NCI-H187 treated with DMSO at 0.1 percent for 48 hours (cell line): ENCODE measurements around the gene SSNA1.
A peak's percentile ranks its signal among the peaks of the same experiment; 100 is the strongest.

Experiments used
- DNase-seq: peaks from one replicate; lab custom pipeline; 2025; lab: John Stamatoyannopoulos, UW

The SSNA1 gene

DNA sequence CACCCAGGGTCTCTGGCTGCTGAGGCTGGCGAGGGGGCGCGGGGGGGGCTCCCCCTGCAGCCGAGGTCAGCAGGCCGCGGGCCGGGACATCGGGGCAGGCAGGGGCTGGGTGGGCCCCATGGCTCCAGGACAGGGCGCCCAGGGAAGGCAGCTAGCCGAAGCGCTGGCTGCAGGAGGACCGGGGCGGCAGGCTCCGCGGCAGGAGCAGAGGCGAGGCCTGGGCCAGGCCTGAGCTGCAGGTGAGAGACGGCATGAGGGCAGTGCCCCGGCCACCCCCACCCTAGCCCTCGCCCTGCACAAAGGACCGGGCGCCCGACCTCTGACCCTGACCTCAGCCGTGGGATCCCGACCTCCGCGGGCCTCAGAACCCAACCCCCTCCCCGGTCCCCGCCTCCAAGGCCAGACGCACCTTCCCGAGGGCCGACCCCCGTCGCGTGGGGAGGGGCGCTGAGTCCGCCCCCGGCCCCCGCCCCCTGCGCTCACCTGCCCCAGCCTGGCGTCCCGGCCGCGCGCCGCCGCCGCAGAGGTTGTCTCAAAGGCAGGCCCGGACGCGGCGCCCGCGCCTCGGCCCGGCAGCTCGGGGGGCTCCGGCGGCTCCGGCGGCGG lies 33.1 kb downstream of the SSNA1 start:
- DNase-seq: no peak

DNA sequence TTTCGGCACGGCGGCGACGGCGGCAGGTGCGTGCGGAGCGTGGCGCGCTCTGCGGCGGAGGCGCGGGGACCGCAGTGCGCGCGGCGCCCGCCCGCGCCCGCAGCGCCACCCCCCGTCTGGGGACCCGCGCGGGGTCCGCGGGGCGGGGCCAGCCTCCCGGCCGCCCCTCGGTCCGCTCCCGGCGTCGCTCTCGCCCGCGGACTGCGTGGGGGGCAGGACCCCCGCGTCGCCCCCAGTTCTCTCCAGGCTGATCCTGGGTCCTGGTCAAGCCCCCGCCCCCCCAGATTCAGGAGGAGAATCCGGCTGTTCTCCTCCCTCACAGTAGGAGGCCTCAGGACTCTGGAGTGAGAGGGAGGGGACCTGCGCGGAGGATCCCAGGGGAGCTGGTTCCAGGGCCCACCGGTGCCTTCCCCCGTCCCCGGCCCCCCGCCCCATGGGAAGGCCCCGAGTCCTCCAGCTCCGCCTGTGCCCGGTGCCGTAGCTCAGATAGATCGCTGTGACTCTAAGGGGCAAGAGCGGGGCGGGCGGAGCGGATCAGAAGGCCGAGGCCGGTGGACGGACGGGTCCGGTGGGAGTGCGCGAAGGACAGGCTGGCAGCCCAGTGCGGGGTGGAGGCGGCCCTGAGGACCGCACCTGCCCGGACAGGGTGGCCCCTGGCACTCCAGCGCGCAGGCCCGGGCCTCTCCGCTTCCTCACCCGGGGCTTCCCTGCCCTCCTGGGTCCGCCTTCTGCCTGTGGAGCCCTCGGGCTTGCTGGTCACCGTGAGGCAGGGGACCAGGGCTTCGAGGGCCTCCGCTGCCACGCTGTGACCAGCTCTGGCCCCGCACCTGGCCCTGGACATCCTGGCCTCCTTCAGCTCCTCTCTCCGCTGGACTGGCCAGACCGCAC lies 34.0 kb downstream of the SSNA1 start, which contains the start of gene RNF208:
TSS of gene RNF208 (minus strand) at position 51 of the 888 bp plus-strand sequence. CDS start 1,028 bp downstream, outside the sequence.
- no peak for DNase-seq

DNA sequence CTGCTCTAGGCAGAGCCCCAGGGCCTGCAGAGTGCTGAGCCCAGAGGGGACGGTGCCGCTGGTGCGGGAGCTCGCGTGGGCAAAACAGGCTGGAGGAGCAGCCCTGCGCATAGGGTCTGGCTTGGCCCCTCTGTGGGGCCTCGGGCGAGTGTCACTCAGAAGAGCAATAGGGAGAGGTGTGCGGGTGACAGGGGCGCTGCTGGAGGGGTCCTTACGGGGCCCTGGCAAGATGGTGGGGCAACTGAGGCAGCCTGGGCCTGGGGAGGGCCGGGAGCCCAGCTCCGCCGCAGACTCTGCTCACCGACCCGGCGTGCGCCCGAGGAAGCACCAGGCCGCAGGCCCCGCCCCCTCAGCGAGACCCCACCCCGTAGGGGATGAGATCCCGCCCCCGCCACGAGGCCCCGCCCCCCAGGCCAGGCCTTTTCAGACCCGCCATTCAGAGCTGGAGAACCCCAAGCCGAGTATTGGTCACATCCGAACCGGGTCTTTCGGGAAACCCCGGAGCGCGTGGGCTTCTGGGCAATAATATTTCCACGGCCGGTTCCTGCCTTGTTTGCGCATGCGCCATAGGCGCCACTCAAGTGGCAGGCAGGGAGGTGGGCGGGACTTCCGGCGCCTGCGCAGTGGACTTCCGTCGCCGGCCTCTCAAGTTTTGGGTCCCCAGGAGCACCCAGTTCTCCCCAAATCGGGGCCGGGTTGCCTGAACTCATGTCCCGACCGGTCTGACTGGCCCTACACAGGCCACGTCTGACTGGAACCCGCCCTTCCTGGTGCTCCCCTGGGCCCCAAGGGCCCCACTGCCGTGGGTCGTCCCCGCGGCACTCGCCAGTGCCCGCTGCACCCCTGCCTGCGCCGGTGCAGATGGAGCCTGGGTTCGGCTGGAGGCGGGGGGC lies 34.8 kb downstream of the SSNA1 start:
- peak; percentile 72 for DNase-seq

DNA sequence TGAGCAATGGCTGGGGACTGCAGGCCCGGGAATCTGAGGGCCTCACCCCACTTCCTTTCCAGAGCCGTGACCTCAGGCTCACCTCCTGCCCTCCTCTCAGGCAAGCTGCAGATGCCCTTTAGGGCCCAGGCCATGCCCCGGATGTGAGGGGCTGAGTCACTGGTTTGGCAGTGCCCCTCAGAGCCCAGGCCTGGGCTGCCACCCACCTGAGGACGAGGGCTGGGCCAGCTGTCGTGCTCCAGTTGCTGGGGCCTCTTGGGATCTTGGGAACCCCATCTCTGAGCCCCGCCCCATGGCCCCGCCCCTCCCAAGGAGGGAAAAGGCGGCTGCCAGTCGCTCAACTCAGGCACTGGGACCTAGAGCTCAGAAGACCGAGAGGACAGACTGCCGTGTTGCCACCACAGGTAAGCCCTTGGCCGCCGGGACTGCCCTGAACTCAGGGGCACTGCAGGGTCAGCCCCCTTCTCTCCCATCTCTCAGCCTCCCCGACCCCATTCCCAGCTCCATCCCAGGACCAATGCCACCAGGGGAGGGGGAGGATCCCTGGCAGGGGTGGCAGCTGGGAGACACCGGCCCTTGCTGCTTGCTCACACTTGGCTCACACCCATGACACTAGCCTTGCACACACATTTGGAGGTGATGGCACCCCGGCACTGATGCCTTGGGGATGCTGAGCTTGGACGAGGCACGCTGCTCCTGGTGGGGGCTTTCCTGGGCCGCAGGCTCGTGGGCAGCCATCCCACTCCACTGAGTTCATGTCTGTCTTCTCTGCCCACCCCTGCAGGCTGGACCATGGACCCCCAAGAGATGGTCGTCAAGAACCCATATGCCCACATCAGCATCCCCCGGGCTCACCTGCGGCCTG lies 36.6 kb downstream of the SSNA1 start, which contains the start of gene CYSRT1:
TSS of gene CYSRT1 (plus strand) at position 345 of the 865 bp plus-strand sequence. CDS start at position 793, 448 bp downstream.
- DNase-seq: no peak

DNA sequence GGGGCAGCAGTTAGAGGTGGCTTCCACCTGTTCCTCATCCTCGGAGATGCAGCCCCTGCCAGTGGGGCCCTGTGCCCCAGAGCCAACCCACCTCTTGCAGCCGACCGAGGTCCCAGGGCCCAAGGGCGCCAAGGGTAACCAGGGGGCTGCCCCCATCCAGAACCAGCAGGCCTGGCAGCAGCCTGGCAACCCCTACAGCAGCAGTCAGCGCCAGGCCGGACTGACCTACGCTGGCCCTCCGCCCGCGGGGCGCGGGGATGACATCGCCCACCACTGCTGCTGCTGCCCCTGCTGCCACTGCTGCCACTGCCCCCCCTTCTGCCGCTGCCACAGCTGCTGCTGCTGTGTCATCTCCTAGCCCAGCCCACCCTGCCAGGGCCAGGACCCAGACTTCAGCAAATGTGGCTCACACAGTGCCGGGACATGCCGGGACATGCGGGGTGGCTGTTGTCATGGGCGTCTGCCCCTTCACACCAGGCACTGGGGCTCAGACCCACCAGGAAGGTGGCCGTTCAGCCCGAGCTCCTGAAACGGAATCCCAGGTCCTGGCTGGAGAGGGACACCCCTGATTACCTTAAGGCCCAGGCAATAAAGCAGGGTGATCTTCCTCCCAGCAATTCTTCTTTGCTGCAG lies 37.3 kb downstream of the SSNA1 start:
- DNase-seq: no peak

DNA sequence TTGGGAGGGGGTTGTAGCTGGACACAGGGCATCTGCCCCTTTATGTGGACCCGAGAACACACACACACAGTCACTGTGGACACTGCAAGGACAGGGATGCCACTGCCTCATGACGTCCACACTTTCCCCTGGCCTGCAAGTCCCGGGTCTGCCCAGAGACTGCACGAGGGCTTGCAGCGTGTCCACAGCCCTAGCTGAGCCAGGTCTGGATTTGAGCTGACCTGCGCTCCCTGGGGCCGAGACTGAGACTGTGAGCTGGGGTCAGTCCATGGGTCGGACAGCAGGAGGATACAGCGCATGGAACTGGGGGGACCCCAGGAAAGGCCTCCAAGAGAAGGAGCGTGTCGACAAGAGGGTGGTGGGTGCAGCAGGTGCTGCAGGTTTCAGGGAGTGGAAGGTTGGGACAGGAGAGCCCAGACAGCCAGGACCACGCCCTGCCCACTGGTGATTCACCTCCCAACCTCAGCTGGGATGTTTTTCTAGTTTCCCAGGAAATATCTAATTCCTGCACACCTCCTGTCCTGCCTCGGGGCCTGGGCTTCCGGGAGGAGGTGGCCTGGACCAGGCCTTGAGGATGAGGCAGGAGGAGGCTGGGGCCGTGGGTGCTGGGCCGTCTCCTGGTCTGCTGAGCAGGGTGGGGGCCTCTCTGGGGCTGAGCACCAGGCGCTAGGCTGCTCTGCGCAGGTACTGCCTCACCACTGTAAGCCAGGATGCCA lies 38.0 kb downstream of the SSNA1 start:
- DNase-seq: no peak

DNA sequence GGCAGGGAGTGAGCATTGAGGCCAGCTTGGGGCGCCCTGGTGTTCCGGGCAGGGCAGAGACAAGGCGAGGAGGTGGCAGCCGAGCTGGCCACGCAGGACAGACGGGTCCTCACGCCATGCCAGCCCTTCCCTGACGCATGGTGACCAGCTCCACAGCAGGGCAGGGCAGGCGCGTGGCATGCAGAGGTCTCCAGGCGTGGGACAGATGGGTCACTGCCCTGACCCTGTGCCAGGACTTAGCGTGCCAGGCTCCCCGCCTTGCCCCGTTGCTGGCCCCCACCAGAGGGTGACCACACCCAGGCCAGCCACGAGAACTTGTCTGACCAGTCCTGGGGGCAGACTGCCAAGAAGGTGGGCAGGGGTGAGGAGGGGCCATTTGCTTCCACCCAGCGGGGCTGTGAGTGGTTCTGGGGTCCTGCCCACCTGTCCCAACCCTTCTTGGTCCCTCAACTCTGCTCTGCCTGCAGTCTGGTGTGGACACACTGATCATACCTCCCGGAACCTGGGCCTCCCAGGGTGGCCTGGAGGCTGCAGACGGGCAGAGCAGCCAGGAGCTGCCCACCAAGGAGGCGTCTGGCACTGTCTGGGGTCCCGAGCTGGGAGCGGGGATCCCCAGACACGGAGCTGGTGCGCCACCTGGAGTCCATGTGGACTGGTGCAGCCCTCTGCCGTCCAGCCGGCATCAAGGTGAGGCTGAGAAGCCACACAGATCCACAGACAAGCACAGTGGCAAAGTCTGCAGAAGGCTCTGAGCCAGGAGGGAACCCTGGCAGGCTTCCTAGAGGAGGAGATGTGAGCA lies 38.8 kb downstream of the SSNA1 start, which contains the start of gene RNF224:
TSS of gene RNF224 (plus strand) at position 449 of the 799 bp plus-strand sequence. CDS start 834 bp downstream, outside the sequence.
- no peak for DNase-seq

DNA sequence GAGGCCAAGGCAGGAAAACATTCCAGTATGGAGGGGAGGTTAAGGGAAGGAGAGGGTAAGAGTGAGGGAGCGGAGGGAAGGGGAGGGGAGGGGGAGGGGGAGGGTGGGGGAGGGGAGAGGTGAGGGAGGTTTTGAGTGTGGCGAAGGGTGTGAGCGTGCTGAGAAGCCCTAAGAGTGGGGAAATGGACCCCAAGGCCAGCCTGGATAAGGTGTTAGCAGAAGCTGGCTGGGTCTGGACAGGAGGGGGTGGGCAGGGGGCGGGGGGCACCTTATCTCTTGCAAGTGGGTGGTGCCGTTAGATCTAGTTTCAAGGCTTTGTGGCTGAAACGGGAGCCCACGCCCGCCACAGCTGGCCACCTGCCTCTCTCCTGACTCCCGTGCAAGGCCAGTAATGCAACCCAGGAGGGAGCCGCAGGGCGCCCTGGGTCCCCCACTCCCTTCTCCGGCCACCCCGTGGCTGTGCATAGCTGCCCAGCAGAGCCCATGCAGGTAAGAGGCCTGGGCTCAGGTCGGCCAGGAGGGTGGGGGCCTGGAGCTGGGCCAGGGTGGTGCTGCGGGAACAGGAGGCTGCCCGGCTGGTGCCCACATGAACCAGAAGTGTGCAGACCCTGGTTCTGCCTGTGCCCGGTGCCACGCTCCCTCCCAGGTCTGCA lies 39.5 kb downstream of the SSNA1 start:
- DNase-seq: no peak

DNA sequence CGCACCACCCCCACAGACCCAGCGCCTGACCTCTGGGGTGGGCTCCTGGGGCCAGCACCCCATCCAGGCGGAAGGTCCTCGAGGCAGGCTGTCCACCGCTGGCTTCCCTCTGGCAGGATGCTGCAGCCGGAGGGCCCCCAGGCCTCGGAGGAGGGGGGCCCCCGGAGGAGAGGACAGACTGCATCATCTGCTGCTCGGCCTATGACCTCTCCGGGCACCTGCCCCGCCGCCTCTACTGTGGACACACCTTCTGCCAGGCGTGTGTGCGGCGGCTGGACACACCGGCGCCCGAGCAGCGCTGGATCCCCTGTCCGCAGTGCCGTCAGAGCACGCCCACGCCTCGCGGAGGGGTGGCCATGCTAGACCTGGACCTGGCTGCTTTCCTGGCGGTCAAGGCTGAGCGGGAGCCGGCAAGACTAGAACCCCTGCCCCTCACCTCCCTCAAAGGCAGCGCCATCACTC lies 40.1 kb downstream of the SSNA1 start:
- no peak for DNase-seq

DNA sequence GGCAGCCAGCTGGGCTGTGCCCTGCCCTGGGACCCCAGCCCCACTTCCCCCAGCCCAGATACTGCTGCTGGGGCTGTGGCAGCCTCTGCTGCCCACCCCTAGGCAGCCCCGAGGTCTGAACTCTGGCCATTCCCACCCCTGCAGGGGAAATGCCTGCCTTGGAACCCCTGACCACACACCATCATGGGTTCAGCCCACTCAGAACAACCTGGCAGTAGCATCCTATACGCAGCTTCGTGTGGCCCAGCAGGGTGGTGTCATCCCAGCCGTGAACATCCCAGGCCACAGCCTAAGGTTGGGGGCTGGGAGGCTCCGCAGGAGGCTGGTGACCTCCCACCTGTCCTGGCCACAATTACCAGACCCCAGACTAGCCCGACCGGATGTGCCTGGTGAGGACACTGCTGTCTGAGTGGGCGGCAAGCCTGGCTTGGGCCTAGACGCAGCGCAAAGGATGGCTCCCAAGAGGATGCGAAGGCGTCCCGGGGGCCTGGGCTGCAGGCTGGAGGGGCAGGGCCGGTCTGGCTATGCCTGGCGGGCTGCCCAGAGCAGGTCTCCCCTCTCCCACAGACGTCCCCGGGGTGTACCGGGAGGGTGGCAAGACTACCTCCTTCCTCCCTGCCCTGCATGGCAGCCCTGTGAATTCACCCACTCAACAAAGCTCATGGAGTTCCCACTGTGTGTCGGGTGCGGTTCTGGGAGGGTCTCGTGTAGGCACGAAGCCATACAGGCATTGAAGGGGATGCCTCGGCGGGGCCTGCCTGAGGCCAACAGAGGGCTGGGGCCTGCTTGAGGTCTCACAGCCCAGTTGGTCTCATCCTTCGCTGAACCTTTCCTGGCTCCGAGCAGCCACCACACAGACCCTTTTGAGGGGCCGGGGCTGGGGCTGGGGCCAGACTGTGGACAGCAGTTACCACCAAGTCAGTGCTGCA lies 40.8 kb downstream of the SSNA1 start:
- DNase-seq: no peak

DNA sequence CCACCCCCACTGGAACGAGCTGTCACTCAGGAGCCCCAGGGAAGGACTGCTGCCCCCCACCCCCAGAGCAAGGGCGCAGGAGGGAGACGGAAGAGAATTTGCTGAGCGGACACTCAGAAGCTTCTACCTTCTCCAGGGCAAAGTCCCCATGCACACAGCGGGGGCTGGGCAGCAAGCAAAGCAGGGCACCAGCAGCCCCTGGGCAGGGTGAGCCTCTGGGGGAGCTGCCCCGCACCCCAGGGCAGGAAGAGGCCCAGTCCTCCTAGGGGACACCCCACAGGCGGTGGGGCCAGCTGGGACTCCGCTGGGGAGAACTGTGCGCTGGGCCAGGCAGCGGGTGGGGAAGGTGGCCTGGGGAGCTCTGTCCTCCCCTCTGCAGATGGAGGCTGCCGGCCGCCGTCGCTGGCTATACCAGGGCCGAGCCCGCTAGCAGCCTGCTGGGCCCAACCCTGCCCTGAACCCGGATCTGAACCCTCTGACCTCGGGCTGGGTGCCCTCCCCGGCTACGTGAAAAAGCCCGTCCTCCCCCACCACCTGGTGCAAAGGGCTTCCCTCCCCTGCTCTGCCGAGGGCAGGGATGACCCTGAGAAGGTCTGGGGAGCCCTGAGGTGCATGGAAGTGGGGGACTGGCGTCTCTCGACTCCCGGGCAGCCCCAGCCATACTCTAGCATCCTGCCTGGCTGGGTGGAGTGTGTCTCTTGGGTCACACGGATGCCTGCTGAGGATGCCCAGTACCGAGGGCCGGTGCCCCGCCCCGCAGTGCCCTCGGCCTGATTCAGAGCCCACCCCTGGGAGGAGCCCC lies 41.6 kb downstream of the SSNA1 start:
- no peak for DNase-seq

DNA sequence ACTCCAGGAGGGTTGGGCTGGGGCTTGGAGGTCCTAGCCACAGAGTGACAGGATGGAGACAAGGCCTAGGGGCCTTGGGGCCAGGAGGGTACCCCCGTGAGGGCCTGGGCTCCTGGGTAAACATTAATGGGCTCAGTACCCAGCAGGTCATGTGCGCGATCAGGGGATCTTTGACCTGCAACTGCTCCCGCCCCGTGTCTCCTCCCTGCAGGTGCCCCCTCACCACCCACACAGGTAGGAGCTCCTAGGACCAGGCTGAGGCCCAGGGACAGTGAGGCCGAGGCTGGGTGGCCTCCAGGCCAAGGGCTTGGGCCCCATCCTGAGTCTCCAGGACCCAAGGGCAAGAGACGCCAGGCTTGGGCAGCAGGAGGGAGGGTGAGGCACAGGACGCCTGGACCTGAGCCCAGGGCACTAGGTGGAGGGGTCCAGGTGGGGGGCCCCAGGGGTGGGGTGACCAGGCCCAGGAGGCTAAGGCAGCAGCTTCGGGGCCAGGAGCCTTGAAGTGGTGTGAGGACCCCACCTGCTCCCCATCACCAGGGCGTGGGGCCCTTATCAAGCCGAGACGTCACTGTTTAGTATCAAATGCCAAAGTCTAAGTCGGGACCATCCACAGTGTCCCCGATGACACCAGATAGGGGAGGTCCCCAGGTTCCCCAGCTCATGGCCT lies 42.4 kb downstream of the SSNA1 start, which contains the start of gene SLC34A3:
TSS of gene SLC34A3 (plus strand) at position 197 of the 667 bp plus-strand sequence. CDS start 802 bp downstream, outside the sequence.
- no peak for DNase-seq

DNA sequence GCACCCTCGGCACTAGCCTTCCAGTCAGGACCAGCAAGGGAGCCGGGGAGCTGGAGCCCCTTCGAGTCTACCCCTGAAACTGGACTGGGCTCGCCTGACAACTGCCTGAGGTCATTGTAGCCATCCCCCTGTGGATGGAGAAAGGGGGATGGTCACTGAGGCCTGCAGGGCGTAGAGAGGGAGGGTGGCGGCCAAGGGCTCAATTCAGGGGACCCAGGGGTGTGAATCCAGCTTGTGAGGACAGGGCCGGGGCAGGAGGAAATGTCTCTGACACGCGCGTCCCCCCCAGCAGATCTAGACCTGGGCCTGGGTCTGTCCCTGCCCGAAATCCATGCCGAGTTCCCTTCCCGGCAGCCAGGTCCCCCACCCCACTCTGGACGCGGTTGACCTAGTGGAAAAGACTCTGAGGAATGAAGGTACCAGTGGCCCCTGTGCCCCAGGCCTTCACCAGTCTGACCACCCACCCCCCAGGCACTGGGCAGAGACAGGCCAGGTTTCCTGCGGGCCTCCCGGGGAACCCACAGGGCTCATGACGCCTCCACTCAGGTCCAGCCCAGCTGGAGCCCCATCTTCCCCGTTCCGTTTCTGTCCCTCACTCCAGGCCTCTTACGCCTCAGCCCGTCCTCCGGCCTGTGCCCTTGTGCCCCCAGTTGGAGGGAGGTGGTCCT lies 43.0 kb downstream of the SSNA1 start:
- no peak for DNase-seq

DNA sequence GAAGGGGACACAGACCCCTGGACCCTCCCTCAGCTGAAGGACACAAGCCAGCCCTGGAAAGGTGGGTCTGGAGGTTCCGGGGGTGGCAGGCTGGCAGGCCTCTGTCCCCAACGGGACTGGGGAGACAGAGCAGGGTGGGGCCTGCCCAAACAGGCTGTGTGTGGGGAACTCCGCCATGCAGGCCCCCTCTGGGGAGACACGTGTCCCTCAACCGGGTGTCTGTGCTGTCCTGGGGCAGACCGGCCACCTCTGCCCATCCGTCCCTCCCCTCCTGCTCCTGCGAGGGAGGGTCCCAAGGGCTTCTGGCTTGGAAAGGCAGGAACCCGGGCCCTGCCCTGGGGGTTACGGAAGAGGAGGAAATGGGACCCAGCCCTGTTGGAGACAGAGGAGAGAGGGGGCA lies 43.6 kb downstream of the SSNA1 start:
- DNase-seq: no peak

DNA sequence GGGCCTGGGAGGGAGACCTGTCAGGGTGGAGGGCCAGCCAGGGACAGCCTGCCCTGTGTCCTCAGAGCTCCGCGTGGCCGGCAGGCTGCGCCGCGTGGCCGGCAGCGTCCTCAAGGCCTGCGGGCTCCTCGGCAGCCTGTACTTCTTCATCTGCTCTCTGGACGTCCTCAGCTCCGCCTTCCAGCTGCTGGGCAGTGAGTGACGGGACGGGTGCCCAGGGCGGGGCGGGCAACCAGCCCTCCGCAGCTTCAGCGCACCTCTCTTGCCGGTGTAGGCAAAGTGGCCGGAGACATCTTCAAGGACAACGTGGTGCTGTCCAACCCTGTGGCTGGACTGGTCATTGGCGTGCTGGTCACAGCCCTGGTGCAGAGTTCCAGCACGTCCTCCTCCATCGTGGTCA lies 44.0 kb downstream of the SSNA1 start:
- no peak for DNase-seq
